ENCODE measurements around the gene ZNF710.

Gene ZNF710

GRCh38 chr15:90095521-90095959, 94.4 kb downstream of the ZNF710 start:
- Histone ChIP-seq H4K20me1 (ENCODE audit: insufficient read depth, low read length, poor library complexity, severe bottlenecking) (peaks cover 23% of the 10 kb centered on the region), H3K9ac (ENCODE audit: low read depth, low read length, poor library complexity, severe bottlenecking) (no peak overlapping the region), H3K4me2 (ENCODE audit: low read depth, low read length, poor library complexity, severe bottlenecking) (peak overlapping the region; percentile 20), H3K36me3 (ENCODE audit: insufficient read depth, low read length) (peaks cover 10% of the 10 kb centered on the region; the same call in 1 of the 2 replicates), H3K4me3 (ENCODE audit: low read length, poor library complexity, severe bottlenecking) (no peak overlapping the region), H3K79me2 (ENCODE audit: insufficient read depth, low read length) (peaks cover 73% of the 10 kb centered on the region), H3K27me3 (ENCODE audit: insufficient read depth, low read length, poor library complexity, severe bottlenecking) (no peaks in the 10 kb centered on the region), H2AFZ (ENCODE audit: low read length) (no peak overlapping the region), H3K4me1 (ENCODE audit: insufficient read depth, low read length, poor library complexity, severe bottlenecking) (peaks cover 41% of the 10 kb centered on the region), H3F3A (ENCODE audit: low read depth) (0 out of 2 replicates have a peak, but pooled peaks cover 3% of the 10 kb centered on the region), H3K9me3 (ENCODE audit: insufficient read depth, low read depth, low read length) (no peaks in the 10 kb centered on the region), H3K9me2 (replicated peaks; ENCODE audit: low read depth, low read length) (no peaks in the 10 kb centered on the region)
- no peak for TF ChIP-seq CTCF (conservative IDR thresholded peaks at IDR 0.05; ENCODE audit: low read length)
- TF ChIP-seq EZH2phosphoT487 (IDR thresholded peaks at IDR 0.05; ENCODE audit: borderline replicate concordance) = no peak

- H3K79me2 ChIP-seq (ENCODE audit: insufficient read depth, low read length) = peaks cover 84% of the 10 kb centered on the region
- no peaks in the 10 kb centered on the region for H3K9me3 ChIP-seq (ENCODE audit: insufficient read depth, low read depth, low read length)
- no peak for TF ChIP-seq CTCF (conservative IDR thresholded peaks at IDR 0.05; ENCODE audit: low read length)
- no peak for TF ChIP-seq EZH2phosphoT487 (IDR thresholded peaks at IDR 0.05; ENCODE audit: borderline replicate concordance)
These were observed 96.4 kb downstream of the ZNF710 start for GRCh38 chr15:90097475-90097874.

GRCh38 chr15:90099072-90099867, 98.1 kb downstream of the ZNF710 start:
- peak overlapping the region; percentile 84 for H3K4me2 ChIP-seq (ENCODE audit: low read depth, low read length, poor library complexity, severe bottlenecking)
- no peak for TF ChIP-seq CTCF (conservative IDR thresholded peaks at IDR 0.05; ENCODE audit: low read length)
- TF ChIP-seq EZH2phosphoT487 (IDR thresholded peaks at IDR 0.05; ENCODE audit: borderline replicate concordance) = no peak
- H3K9me3 ChIP-seq (ENCODE audit: insufficient read depth, low read depth, low read length) = no peaks in the 10 kb centered on the region
- peak overlapping the region; percentile 94 for H3K9ac ChIP-seq (ENCODE audit: low read depth, low read length, poor library complexity, severe bottlenecking)
- H3K4me1 ChIP-seq (ENCODE audit: insufficient read depth, low read length, poor library complexity, severe bottlenecking) = peaks cover 51% of the 10 kb centered on the region
- H3K36me3 ChIP-seq (ENCODE audit: insufficient read depth, low read length) = no peaks in the 10 kb centered on the region
- H3K79me2 ChIP-seq (ENCODE audit: insufficient read depth, low read length) = peaks cover 71% of the 10 kb centered on the region
- 0 out of 2 replicates have a peak, but pooled peaks cover 3% of the 10 kb centered on the region for H3F3A ChIP-seq (ENCODE audit: low read depth)
- no peaks in the 10 kb centered on the region for H3K9me2 ChIP-seq (replicated peaks; ENCODE audit: low read depth, low read length)
- no peaks in the 10 kb centered on the region for H3K27me3 ChIP-seq (ENCODE audit: insufficient read depth, low read length, poor library complexity, severe bottlenecking)
- H4K20me1 ChIP-seq (ENCODE audit: insufficient read depth, low read length, poor library complexity, severe bottlenecking) = peaks cover 28% of the 10 kb centered on the region
- H3K4me3 ChIP-seq (ENCODE audit: low read length, poor library complexity, severe bottlenecking) = peak overlapping the region; percentile 93
- no peak overlapping the region for H2AFZ ChIP-seq (ENCODE audit: low read length)

More at GRCh38 chr15:90097475-90097874, 96.4 kb downstream of the ZNF710 start:
- Histone ChIP-seq H3F3A (ENCODE audit: low read depth) (0 out of 2 replicates have a peak, but pooled peaks cover 3% of the 10 kb centered on the region), H3K36me3 (ENCODE audit: insufficient read depth, low read length) (no peaks in the 10 kb centered on the region), H3K4me3 (ENCODE audit: low read length, poor library complexity, severe bottlenecking) (peak overlapping the region; percentile 63), H3K4me2 (ENCODE audit: low read depth, low read length, poor library complexity, severe bottlenecking) (peak overlapping the region; percentile 84), H2AFZ (ENCODE audit: low read length) (no peak overlapping the region), H3K9me2 (replicated peaks; ENCODE audit: low read depth, low read length) (no peaks in the 10 kb centered on the region), H3K27me3 (ENCODE audit: insufficient read depth, low read length, poor library complexity, severe bottlenecking) (no peaks in the 10 kb centered on the region), H4K20me1 (ENCODE audit: insufficient read depth, low read length, poor library complexity, severe bottlenecking) (peaks cover 32% of the 10 kb centered on the region), H3K4me1 (ENCODE audit: insufficient read depth, low read length, poor library complexity, severe bottlenecking) (peaks cover 51% of the 10 kb centered on the region), H3K9ac (ENCODE audit: low read depth, low read length, poor library complexity, severe bottlenecking) (peak overlapping the region; percentile 16)
